Stimulated activated CD4-positive, alpha-beta T cell treated with anti-CD3 and anti-CD28 coated beads, TNF-alpha, amount 100 ng/mL, for 1 hour (primary cell): ENCODE results near the gene MEDAG.

Experiments
- DNase-seq, 3 donors: peaks; one replicate each; pipeline ENCODE4 v3.0.0-alpha.2; 2020; ENCODE audit warnings: low read depth in 3 of 3, low spot score in 1 of 3

MEDAG gene

GRCh38 chr13:30872685-30873461 is 33.2 kb upstream of the MEDAG start:
- no peak for DNase-seq

GRCh38 chr13:30873499-30873898 is 32.6 kb upstream of the MEDAG start:
- no peak for DNase-seq

- no peak for DNase-seq
Observed at GRCh38 chr13:30874111-30874510, 32.0 kb upstream of the MEDAG start.

GRCh38 chr13:30874561-30874960 is 31.5 kb upstream of the MEDAG start:
- no peak for DNase-seq

- no peak for DNase-seq
Observed at GRCh38 chr13:30877335-30877734, 28.7 kb upstream of the MEDAG start.

GRCh38 chr13:30880151-30880855 is 25.8 kb upstream of the MEDAG start:
- DNase-seq = no peak

- no peak for DNase-seq
Observed at GRCh38 chr13:30880856-30881155, 25.3 kb upstream of the MEDAG start.

GRCh38 chr13:30881191-30881651 is 24.9 kb upstream of the MEDAG start:
- DNase-seq = no peak

GRCh38 chr13:30882026-30882850 is 23.8 kb upstream of the MEDAG start:
- DNase-seq = no peak

GRCh38 chr13:30882996-30883766 is 22.9 kb upstream of the MEDAG start:
- no peak for DNase-seq

GRCh38 chr13:30884543-30884942 is 21.5 kb upstream of the MEDAG start:
- no peak for DNase-seq

- DNase-seq = no peak
Observed at GRCh38 chr13:30889196-30889690, 16.8 kb upstream of the MEDAG start.

- no peak for DNase-seq
Observed at GRCh38 chr13:30892966-30893365, 13.1 kb upstream of the MEDAG start.

GRCh38 chr13:30895773-30896172 is 10.3 kb upstream of the MEDAG start:
- no peak for DNase-seq

GRCh38 chr13:30898070-30898469 is 8.0 kb upstream of the MEDAG start:
- DNase-seq = no peak

GRCh38 chr13:30898678-30899241 is 7.3 kb upstream of the MEDAG start:
- DNase-seq = no peak

- DNase-seq = no peak
Observed at GRCh38 chr13:30900436-30900835, 5.6 kb upstream of the MEDAG start.

GRCh38 chr13:30900952-30901749 is 4.9 kb upstream of the MEDAG start:
- no peak for DNase-seq

GRCh38 chr13:30904043-30904442 is 2.0 kb upstream of the MEDAG start:
- no peak for DNase-seq
